Lower leg skin (tissue), 3 donors: Measurements from ENCODE around the gene AZGP1.

ENCODE experiments used
- POLR2A ChIP-seq, 2 donors: fragments of 450-650 bp; IDR thresholded peaks; one replicate each; pipeline ENCODE4 v1.6.1; 2016 to 2017; ENCODE audit warnings: antibody characterized with exemption in 2 of 2, mild to moderate bottlenecking in 1 of 2, moderate library complexity in 1 of 2
- TF ChIP-seq, protein P1 (sequence below), 3 donors: fragments of 450-650 bp; IDR thresholded peaks; one replicate each; pipeline ENCODE4 v1.5.1; 2016; ENCODE audit warnings: antibody characterized with exemption in 3 of 3, mild to moderate bottlenecking in 3 of 3, moderate library complexity in 2 of 3

GRCh38 chr7:99927536-99927935, 48.3 kb downstream of the AZGP1 start:
- TF ChIP-seq, protein P1, sequence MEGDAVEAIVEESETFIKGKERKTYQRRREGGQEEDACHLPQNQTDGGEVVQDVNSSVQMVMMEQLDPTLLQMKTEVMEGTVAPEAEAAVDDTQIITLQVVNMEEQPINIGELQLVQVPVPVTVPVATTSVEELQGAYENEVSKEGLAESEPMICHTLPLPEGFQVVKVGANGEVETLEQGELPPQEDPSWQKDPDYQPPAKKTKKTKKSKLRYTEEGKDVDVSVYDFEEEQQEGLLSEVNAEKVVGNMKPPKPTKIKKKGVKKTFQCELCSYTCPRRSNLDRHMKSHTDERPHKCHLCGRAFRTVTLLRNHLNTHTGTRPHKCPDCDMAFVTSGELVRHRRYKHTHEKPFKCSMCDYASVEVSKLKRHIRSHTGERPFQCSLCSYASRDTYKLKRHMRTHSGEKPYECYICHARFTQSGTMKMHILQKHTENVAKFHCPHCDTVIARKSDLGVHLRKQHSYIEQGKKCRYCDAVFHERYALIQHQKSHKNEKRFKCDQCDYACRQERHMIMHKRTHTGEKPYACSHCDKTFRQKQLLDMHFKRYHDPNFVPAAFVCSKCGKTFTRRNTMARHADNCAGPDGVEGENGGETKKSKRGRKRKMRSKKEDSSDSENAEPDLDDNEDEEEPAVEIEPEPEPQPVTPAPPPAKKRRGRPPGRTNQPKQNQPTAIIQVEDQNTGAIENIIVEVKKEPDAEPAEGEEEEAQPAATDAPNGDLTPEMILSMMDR (IDR thresholded peaks at IDR 0.05): no peak
- no peak for TF ChIP-seq POLR2A (IDR thresholded peaks at IDR 0.05)
